Activated naive CD4-positive, alpha-beta T cell treated with anti-CD3 and anti-CD28 coated beads for 36 hours (primary cell): ENCODE data around the gene ABI1. TPM values are rescaled to one million over a fixed set of nuclear protein-coding genes. Genes with fewer than 3 reads are reported as not detected.
A peak's percentile ranks its signal among the peaks of the same experiment; 100 is the strongest.

Experiments
- CTCF ChIA-PET: fragments of 350-600 bp; sonication (Branson Sonifier 250); formaldehyde crosslinking; loops from one replicate; lab custom pipeline; 2021; ENCODE audit warnings: antibody characterized with exemption; lab: Charles Lee
- DNase-seq: peaks from one replicate; pipeline ENCODE4 v3.0.0-alpha.2; 2020
- H3K27ac Mint-ChIP-seq: one replicate; pipeline ENCODE4 v1.8.0; 2021; ENCODE audit warnings: mild to moderate bottlenecking, mixed read lengths
- H3K27me3 Mint-ChIP-seq: one replicate; pipeline ENCODE4 v1.8.0; 2021; ENCODE audit warnings: low read depth, mixed read lengths
- H3K36me3 Mint-ChIP-seq: one replicate; pipeline ENCODE4 v1.8.0; 2021; ENCODE audit warnings: low read depth, mixed read lengths
- H3K4me1 Mint-ChIP-seq: one replicate; pipeline ENCODE4 v1.8.0; 2021; ENCODE audit warnings: low read depth, mixed read lengths
- H3K4me3 Mint-ChIP-seq: one replicate; pipeline ENCODE4 v1.8.0; 2021; ENCODE audit warnings: mild to moderate bottlenecking, moderate library complexity, mixed read lengths
- H3K9me3 Mint-ChIP-seq: one replicate; pipeline ENCODE4 v1.8.0; 2021; ENCODE audit warnings: mixed read lengths
- intact Hi-C: fragments of 100-400 bp; cut with micrococcal nuclease; formaldehyde crosslinking; loops from one replicate; pipeline ENCODE4 v1.15.1; 2023
- total RNA-seq, 2 experiments: library from RNA; stranded (reverse); gene quantifications; one replicate each; pipeline ENCODE4 v1.2.3, GENCODE V29; 2021

The ABI1 gene
- total RNA-seq, 2 experiments from 2014 or later: 34.5 to 37.2 TPM

- H3K36me3 Mint-ChIP-seq: peaks cover 43% of the 10 kb centered on the region
- DNase-seq: peak; percentile 28
- no peaks in the 10 kb centered on the region for H3K27me3 Mint-ChIP-seq
- no peak overlapping the region for H3K4me3 Mint-ChIP-seq
- H3K4me1 Mint-ChIP-seq: peaks cover 2% of the 10 kb centered on the region
- CTCF ChIA-PET: no interaction called here
- H3K27ac Mint-ChIP-seq: no peak overlapping the region
- no peaks in the 10 kb centered on the region for H3K9me3 Mint-ChIP-seq
- intact Hi-C loops: loop anchor here (10.0 kb wide), 1 partner anchor 643 kb away; no protein-coding TSS in a partner anchor
Measured at GRCh38 chr10:26721561-26721960, 139.2 kb downstream of the ABI1 start.

GRCh38 chr10:26717476-26717875 is 143.3 kb downstream of the ABI1 start:
- CTCF ChIA-PET: interaction anchor here (2.5 kb wide), 1 partner anchor 9 kb away, joined by 7 read pairs; no protein-coding TSS in a partner anchor
- peaks cover 35% of the 10 kb centered on the region for H3K36me3 Mint-ChIP-seq

GRCh38 chr10:26715137-26715487 is 145.6 kb downstream of the ABI1 start:
- DNase-seq: no peak
- H3K9me3 Mint-ChIP-seq: no peaks in the 10 kb centered on the region
- no peaks in the 10 kb centered on the region for H3K27me3 Mint-ChIP-seq
- H3K36me3 Mint-ChIP-seq: peaks cover 31% of the 10 kb centered on the region
- peaks cover 2% of the 10 kb centered on the region for H3K4me1 Mint-ChIP-seq
- no peak overlapping the region for H3K4me3 Mint-ChIP-seq
- intact Hi-C loops: no loop called here
- CTCF ChIA-PET: interaction anchor here (1.0 to 2.5 kb wide), 2 partner anchors 11 to 166 kb away, joined by 7 read pairs; no protein-coding TSS in a partner anchor
- no peak overlapping the region for H3K27ac Mint-ChIP-seq

More at GRCh38 chr10:26717476-26717875, 143.3 kb downstream of the ABI1 start:
- Mint-ChIP-seq H3K27ac (no peak overlapping the region), H3K27me3 (no peaks in the 10 kb centered on the region), H3K9me3 (no peaks in the 10 kb centered on the region), H3K4me1 (peaks cover 2% of the 10 kb centered on the region), H3K4me3 (no peak overlapping the region)
- DNase-seq: no peak
- intact Hi-C loops: no loop called here

GRCh38 chr10:26714415-26715136 is 146.2 kb downstream of the ABI1 start:
- intact Hi-C loops: no loop called here
- Mint-ChIP-seq H3K27me3 (no peaks in the 10 kb centered on the region), H3K4me1 (peaks cover 2% of the 10 kb centered on the region), H3K9me3 (no peaks in the 10 kb centered on the region), H3K27ac (no peak overlapping the region), H3K4me3 (no peak overlapping the region), H3K36me3 (peaks cover 29% of the 10 kb centered on the region)
- CTCF ChIA-PET: interaction anchor here (1.6 kb wide), 1 partner anchor 9 kb away, joined by 4 read pairs; no protein-coding TSS in a partner anchor
- DNase-seq: no peak

- no peaks in the 10 kb centered on the region for H3K9me3 Mint-ChIP-seq
- DNase-seq: no peak
- CTCF ChIA-PET: no interaction called here
- intact Hi-C loops: no loop called here
- peaks cover 39% of the 10 kb centered on the region for H3K36me3 Mint-ChIP-seq
- H3K27ac Mint-ChIP-seq: no peak overlapping the region
- no peak overlapping the region for H3K4me3 Mint-ChIP-seq
- no peaks in the 10 kb centered on the region for H3K4me1 Mint-ChIP-seq
- H3K27me3 Mint-ChIP-seq: no peaks in the 10 kb centered on the region
Measured at GRCh38 chr10:26711324-26711723, 149.4 kb downstream of the ABI1 start.

GRCh38 chr10:26706936-26707335 is 153.8 kb downstream of the ABI1 start:
- no peaks in the 10 kb centered on the region for H3K27me3 Mint-ChIP-seq
- CTCF ChIA-PET: interaction anchor here (0.6 to 2.2 kb wide), 3 partner anchors 19 to 29 kb away, joined by 3 to 8 read pairs (median 3); no protein-coding TSS in a partner anchor
- H3K27ac Mint-ChIP-seq: no peak overlapping the region
- intact Hi-C loops: no loop called here
- no peak overlapping the region for H3K4me3 Mint-ChIP-seq
- H3K9me3 Mint-ChIP-seq: no peaks in the 10 kb centered on the region
- H3K36me3 Mint-ChIP-seq: peaks cover 41% of the 10 kb centered on the region
- peaks cover 5% of the 10 kb centered on the region for H3K4me1 Mint-ChIP-seq
- DNase-seq: no peak

GRCh38 chr10:26706206-26706605 is 154.6 kb downstream of the ABI1 start:
- Mint-ChIP-seq H3K9me3 (no peaks in the 10 kb centered on the region), H3K36me3 (peaks cover 44% of the 10 kb centered on the region), H3K4me1 (peaks cover 8% of the 10 kb centered on the region), H3K27me3 (no peaks in the 10 kb centered on the region), H3K27ac (no peak overlapping the region), H3K4me3 (no peak overlapping the region)
- intact Hi-C loops: no loop called here
- CTCF ChIA-PET: interaction anchor here (1.7 kb wide), 1 partner anchor 20 kb away, joined by 7 read pairs; no protein-coding TSS in a partner anchor
- no peak for DNase-seq

- peaks cover 54% of the 10 kb centered on the region for H3K36me3 Mint-ChIP-seq
- H3K27ac Mint-ChIP-seq: no peak overlapping the region
- no peak overlapping the region for H3K4me3 Mint-ChIP-seq
- H3K9me3 Mint-ChIP-seq: no peaks in the 10 kb centered on the region
- intact Hi-C loops: no loop called here
- CTCF ChIA-PET: no interaction called here
- H3K27me3 Mint-ChIP-seq: no peaks in the 10 kb centered on the region
- no peak for DNase-seq
- peaks cover 29% of the 10 kb centered on the region for H3K4me1 Mint-ChIP-seq
Measured at GRCh38 chr10:26703974-26704373, 156.8 kb downstream of the ABI1 start.

- H3K27me3 Mint-ChIP-seq: no peaks in the 10 kb centered on the region
- H3K36me3 Mint-ChIP-seq: peaks cover 51% of the 10 kb centered on the region
- CTCF ChIA-PET: no interaction called here
- no peak overlapping the region for H3K4me3 Mint-ChIP-seq
- no peak overlapping the region for H3K27ac Mint-ChIP-seq
- H3K4me1 Mint-ChIP-seq: peaks cover 34% of the 10 kb centered on the region
- no peaks in the 10 kb centered on the region for H3K9me3 Mint-ChIP-seq
- DNase-seq: no peak
- intact Hi-C loops: no loop called here
Measured at GRCh38 chr10:26703096-26703495, 157.7 kb downstream of the ABI1 start.

- H3K27me3 Mint-ChIP-seq: no peaks in the 10 kb centered on the region
- CTCF ChIA-PET: no interaction called here
- H3K4me3 Mint-ChIP-seq: no peak overlapping the region
- H3K9me3 Mint-ChIP-seq: no peaks in the 10 kb centered on the region
- peaks cover 38% of the 10 kb centered on the region for H3K4me1 Mint-ChIP-seq
- no peak overlapping the region for H3K27ac Mint-ChIP-seq
- intact Hi-C loops: no loop called here
- H3K36me3 Mint-ChIP-seq: peaks cover 36% of the 10 kb centered on the region
- DNase-seq: no peak
Measured at GRCh38 chr10:26700884-26701630, 159.7 kb downstream of the ABI1 start.

- intact Hi-C loops: loop anchor here (5.0 to 10.0 kb wide), 2 partner anchors 257 to 325 kb away; no protein-coding TSS in a partner anchor
- Mint-ChIP-seq H3K4me1 (peaks cover 39% of the 10 kb centered on the region), H3K36me3 (peaks cover 31% of the 10 kb centered on the region), H3K4me3 (no peak overlapping the region), H3K27me3 (no peaks in the 10 kb centered on the region), H3K9me3 (no peaks in the 10 kb centered on the region), H3K27ac (no peak overlapping the region)
- DNase-seq: no peak
- CTCF ChIA-PET: interaction anchor here (1.5 to 1.8 kb wide), 2 partner anchors 15 to 16 kb away, joined by 4 to 6 read pairs; no protein-coding TSS in a partner anchor
Measured at GRCh38 chr10:26699631-26700030, 161.1 kb downstream of the ABI1 start.

- H3K27ac Mint-ChIP-seq: no peak overlapping the region
- intact Hi-C loops: loop anchor here (5.0 to 10.0 kb wide), 2 partner anchors 257 to 326 kb away; no protein-coding TSS in a partner anchor
- DNase-seq: no peak
- peaks cover 41% of the 10 kb centered on the region for H3K4me1 Mint-ChIP-seq
- no peaks in the 10 kb centered on the region for H3K9me3 Mint-ChIP-seq
- CTCF ChIA-PET: interaction anchor here (1.5 to 1.8 kb wide), 2 partner anchors 14 to 16 kb away, joined by 4 to 6 read pairs; no protein-coding TSS in a partner anchor
- peaks cover 28% of the 10 kb centered on the region for H3K36me3 Mint-ChIP-seq
- H3K27me3 Mint-ChIP-seq: no peaks in the 10 kb centered on the region
- peak overlapping the region; percentile 96 for H3K4me3 Mint-ChIP-seq
Measured at GRCh38 chr10:26698909-26699308, 161.8 kb downstream of the ABI1 start.
